GM12891 (cell line): ENCODE measurements around the gene CPSF3.

Experiments used
- DNase-seq: peaks from one replicate; pipeline ENCODE4 v3.0.0; 2011; ENCODE audit warnings: low spot score; ENCODE audit not compliant: insufficient read length
- FAIRE-seq: peaks from 2 replicates; lab custom pipeline; 2011; peaks lifted over from hg19 to GRCh38; lab: Jason Lieb, UNC
- PAX5 ChIP-seq: IDR thresholded peaks from 2 replicates; pipeline ENCODE4 v1.6.1; 2011; ENCODE audit warnings: low read length, moderate library complexity, mild to moderate bottlenecking; ENCODE audit not compliant: insufficient read depth, severe bottlenecking
- POLR2A ChIP-seq: IDR thresholded peaks from 2 replicates; pipeline ENCODE4 v1.6.1; 2011; ENCODE audit warnings: low read depth, low read length, control low read depth
- POLR2AphosphoS5 ChIP-seq: IDR thresholded peaks from 2 replicates; pipeline ENCODE4 v1.6.1; 2011; ENCODE audit warnings: low read depth, low read length, control low read depth
- POU2F2 ChIP-seq: IDR thresholded peaks from 2 replicates; pipeline ENCODE4 v1.6.1; 2011; ENCODE audit warnings: low read depth, mild to moderate bottlenecking, control low read depth, low read length, moderate library complexity
- SPI1 ChIP-seq: IDR thresholded peaks from 2 replicates; pipeline ENCODE4 v1.6.1; 2011; ENCODE audit warnings: low read depth, low read length, control low read depth
- TAF1 ChIP-seq: IDR thresholded peaks from 2 replicates; pipeline ENCODE4 v1.6.1; 2011; ENCODE audit warnings: low read depth, low read length, control low read depth

CPSF3 gene

DNA sequence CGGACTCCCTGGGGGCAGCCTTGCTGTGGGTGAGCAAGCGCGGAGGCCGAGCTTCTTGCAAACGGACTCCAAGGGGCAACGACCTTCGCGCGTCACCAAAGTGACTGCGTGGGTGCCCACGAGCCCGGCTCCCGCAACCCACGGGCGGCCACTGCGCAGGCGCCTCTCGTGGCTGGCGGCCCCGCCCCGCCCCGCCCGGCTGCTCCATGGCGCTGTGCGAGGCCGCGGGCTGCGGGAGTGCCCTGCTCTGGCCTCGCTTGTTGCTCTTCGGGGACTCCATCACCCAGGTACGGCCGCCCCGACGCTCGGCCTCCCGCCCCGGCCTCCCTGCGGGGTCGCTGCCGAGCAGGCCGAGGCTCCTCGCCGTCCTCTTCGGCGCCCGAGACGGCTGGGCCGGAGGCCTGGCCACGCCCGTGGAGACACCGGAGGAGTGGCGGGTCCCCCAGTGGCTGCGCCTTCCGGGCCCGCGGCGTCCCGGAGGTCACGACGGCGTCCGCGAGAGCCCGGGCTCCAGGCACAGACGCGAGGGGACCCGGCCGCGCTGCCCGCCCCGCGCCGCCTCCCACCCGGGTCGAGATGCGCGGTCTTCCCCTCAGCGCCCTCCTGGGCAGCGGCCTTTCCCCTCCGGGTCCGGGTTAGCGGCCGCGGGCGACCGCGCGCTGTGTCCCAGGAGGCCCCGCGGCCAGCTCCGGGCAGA, 51.1 kb downstream of the CPSF3 start, which contains the start of gene IAH1:
Gene IAH1, plus strand, starts transcription at position 191 of the 697 bp plus-strand sequence. Its CDS starts 16 bp downstream, at position 207.
- TF ChIP-seq POLR2A (no peak), POLR2AphosphoS5 (no peak), POU2F2 (no peak), TAF1 (no peak; the same call in 1 of the 2 replicates), SPI1 (no peak), PAX5 (no peak)
- no peak for FAIRE-seq
- DNase-seq = peak; percentile 64

DNA sequence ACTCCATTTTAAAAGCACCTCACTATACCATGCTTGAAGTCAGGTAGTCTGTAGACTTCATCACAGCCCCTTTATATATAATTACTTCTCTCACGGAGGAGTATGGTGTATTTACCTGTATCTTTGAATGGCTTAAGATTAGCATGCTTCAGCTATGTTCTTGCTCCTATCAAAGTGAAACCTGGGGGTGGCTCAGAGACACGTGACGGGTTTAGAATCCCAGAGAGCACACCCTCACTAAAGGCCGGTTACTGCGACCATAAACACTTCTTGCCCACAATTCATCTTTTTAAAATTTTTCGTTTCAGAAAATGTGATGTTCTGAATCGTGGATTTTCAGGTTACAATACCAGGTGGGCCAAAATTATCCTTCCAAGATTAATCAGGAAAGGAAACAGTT, 54.5 kb downstream of the CPSF3 start:
- FAIRE-seq = no peak
- no peak for DNase-seq
- TF ChIP-seq TAF1 (no peak), SPI1 (no peak), POLR2A (no peak), POU2F2 (no peak), PAX5 (no peak)

DNA sequence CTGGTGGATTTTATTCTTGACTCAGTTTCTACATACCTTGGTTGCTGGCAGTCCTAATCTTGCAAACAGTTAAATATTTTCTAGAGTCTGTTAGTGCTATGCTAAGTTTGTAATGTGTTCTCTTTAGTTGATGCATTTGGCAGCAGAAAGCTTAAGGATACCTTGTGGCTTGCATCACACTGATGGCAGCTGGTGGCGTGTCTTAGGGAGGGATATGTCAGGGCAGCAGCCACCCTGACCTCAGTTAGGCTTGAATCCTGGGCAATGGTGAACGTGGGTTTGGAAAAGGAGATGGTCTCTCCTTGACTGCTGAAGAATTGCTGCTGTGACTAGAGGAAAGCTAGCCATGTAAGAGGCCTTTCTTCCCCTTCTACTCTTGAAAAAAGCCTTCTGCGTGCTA, 55.1 kb downstream of the CPSF3 start:
- DNase-seq (no peak), FAIRE-seq (no peak)
- TF ChIP-seq TAF1 = no peak
- TF ChIP-seq SPI1 = no peak
- TF ChIP-seq POLR2A = no peak
- no peak for TF ChIP-seq POLR2AphosphoS5
- TF ChIP-seq POU2F2 = no peak
- no peak for TF ChIP-seq PAX5

DNA sequence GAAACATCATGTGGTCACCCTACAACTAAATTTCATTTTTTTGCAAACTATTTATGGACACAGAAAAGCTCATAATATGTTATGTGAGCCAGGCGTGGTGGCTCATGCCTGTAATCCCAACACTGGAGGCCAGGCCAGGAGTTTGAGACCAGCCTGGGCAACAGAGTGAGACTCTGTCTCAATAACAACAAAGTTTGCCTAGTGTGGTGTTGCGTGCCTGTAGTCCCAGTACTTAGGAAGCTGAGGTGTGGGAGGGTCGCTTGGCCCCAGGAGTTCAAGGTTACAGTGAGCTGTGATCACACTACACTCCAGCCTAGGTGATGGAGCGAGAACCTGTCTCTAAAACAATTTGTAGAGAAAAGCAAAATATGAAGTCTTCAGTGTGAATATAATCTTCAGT, 56.7 kb downstream of the CPSF3 start:
- TF ChIP-seq POLR2A (no peak), PAX5 (no peak), POLR2AphosphoS5 (no peak), SPI1 (no peak), TAF1 (no peak), POU2F2 (no peak)
- DNase-seq (no peak), FAIRE-seq (no peak)

DNA sequence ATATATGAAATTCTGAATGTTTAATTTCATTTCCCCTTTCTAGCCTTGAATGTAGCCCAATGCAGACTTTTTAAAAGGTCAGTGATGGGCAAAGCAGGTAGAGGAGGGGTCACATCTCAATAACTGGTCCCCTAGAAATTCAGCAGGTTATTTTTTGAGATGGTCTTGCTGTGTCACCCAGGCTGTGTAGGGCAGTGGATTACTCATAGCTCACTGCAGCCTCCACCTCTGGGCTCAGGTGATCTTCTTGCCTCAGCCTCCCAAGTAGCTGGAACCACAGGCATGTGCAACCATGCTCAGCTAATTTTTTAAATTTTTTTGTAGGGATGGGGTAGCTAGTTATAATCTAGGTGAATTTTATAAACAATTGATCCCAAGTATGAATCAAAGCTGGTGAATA, 59.7 kb downstream of the CPSF3 start:
- no peak for DNase-seq
- no peak for TF ChIP-seq POLR2A
- no peak for TF ChIP-seq POU2F2
- no peak for TF ChIP-seq TAF1
- TF ChIP-seq PAX5 = no peak
- TF ChIP-seq SPI1 = no peak
- no peak for TF ChIP-seq POLR2AphosphoS5
- FAIRE-seq = no peak

DNA sequence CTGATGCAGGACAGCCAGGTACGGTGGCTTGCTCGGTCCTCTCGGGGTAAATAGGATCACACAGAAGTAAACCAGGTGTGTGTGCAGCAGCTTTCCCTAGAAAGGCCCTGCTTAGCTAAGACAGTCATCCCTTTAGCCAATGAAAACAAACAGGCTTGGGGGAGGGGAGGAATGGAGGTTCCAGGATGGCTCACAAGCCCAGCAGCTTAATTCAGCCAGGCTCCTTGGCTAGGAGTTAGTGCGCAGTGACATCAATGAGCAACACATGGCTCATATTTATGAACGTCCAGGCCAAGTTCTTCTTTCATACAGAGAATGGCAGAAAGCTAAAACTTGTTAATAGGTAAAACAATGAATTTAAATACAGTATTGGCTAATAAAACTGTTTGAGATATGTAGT, 61.1 kb downstream of the CPSF3 start:
- FAIRE-seq (no peak), DNase-seq (no peak)
- TF ChIP-seq SPI1 = no peak
- no peak for TF ChIP-seq POU2F2
- TF ChIP-seq POLR2A = no peak
- no peak for TF ChIP-seq POLR2AphosphoS5
- no peak for TF ChIP-seq TAF1
- TF ChIP-seq PAX5 = no peak

DNA sequence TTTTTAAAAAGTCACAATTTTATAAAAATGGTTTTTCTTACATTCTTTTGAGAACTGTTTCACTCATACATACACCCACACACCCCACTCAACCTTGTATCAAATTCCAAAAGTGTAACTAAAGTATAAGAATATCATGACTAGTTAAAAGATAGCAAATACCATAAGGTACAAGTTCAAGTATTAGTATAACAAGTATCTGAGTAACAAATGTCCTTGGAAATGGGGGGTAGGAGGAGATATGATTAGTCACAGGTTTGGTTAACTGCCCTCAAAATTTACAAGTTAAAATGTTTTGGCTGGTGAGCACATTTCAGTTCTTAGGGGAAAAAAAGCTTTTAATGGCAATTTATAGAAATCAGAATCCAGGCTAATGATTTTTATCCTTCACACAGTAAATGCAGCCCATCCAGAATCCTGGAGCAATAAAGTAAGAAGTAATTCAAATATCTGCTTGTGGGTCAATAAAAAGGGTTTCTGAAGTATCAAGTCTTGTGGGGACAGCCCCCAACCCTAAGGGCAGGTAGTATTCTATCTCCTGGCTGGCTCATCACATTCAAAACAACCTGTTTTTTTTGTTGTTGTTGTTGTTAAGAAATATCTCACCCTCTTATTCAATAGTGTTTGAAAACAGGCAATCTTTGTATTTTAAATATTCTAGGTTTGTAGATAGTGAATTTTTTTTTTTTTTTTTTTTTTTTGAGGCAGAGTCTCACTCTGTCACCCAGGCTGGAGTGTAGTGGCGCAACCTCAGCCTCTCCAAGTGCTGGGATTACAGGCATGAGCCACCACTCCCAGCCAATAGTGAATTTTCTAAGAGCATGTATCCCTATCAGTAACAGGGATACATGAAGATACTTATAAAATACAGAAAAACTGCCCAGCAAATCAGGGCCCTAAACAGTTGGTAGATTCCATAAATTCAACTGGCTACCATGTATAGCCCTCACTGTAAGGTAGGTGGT, 65.4 kb downstream of the CPSF3 start:
- no peak for DNase-seq
- FAIRE-seq = no peak
- TF ChIP-seq PAX5 (no peak), POU2F2 (no peak), TAF1 (no peak), SPI1 (no peak), POLR2A (no peak), POLR2AphosphoS5 (no peak)

DNA sequence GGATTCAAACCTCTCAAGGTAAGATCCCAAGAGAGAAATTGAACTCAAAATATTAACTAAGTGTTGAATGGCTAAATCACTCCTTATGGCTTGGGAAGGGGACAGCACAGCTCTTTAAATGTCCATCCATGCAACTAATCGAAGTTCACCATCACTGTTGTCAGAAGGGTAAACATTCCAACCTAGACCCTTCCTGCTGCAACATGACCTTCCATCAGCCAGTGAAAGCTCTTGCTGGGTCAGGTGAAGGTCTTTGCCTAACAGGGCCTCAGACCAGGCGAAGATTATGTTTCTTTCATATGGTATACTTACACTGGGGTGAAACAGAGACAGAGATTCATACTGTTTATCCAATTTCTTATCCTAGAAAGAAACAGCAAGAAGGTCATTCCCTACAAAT, 67.3 kb downstream of the CPSF3 start:
- DNase-seq = no peak
- no peak for FAIRE-seq
- TF ChIP-seq POU2F2 = no peak
- TF ChIP-seq PAX5 = no peak
- no peak for TF ChIP-seq POLR2A
- no peak for TF ChIP-seq TAF1
- TF ChIP-seq POLR2AphosphoS5 = no peak
- no peak for TF ChIP-seq SPI1

DNA sequence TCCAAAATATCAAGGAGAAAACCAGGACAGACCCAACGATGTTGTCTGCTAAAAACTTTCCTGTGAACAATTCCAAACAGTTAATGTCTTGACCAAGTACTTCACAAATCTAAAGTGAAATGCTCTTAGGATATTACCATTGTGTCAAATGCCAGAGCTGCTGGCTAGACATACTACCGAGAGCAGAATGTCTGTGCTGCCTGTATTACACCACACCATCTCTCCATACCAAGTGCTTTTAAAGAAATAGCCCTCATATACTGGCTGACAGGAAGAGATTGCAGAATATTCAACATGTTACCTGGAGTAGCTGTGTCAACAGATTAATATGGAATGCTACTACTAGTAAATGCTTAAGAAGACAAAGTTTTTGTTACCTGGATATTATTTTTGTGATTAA, 69.5 kb downstream of the CPSF3 start:
- TF ChIP-seq POU2F2 (no peak), TAF1 (no peak), POLR2AphosphoS5 (no peak), PAX5 (no peak), SPI1 (no peak), POLR2A (no peak)
- DNase-seq = no peak
- no peak for FAIRE-seq
